Esophagus squamous epithelium (tissue), 4 donors: ENCODE results near the gene CPSF4L.

Experiments used
- CTCF ChIP-seq, 6 experiments: fragments of 450-650 bp in 4 of 6; fragments of 200-600 bp in 2 of 6; sonication (generic) in 2 of 6; IDR thresholded peaks; one replicate each; pipeline ENCODE4 v1.5.1; 2016 to 2019; ENCODE audit warnings: antibody characterized with exemption in 6 of 6, mild to moderate bottlenecking in 4 of 6, moderate library complexity in 4 of 6
- POLR2A ChIP-seq, 4 donors: fragments of 450-650 bp; IDR thresholded peaks; one replicate each; pipeline ENCODE4 v1.6.1; 2017; ENCODE audit warnings: antibody characterized with exemption in 4 of 4, mild to moderate bottlenecking in 4 of 4, moderate library complexity in 3 of 4

GRCh38 chr17:73286863-73287296 is 25.2 kb upstream of the CPSF4L start:
- TF ChIP-seq POLR2A (IDR thresholded peaks at IDR 0.05) (no peak), CTCF (IDR thresholded peaks at IDR 0.05) (no peak)
